Cardiac fibroblast (primary cell): Measurements from ENCODE around the gene KCNMA1.

Experiments used
- DNase-seq, 2 donors: peaks; one replicate each; pipeline versions ENCODE4 v3.0.0 to v3.0.0-alpha.2; 2010; ENCODE audit warnings: low read depth in 2 of 2
- H3K4me3 ChIP-seq, 2 donors: replicated peaks in 1 of 2; 1 replicate in 1 of 2; 2 replicates in 1 of 2; pipeline ENCODE4 v1.5.1; 2011; ENCODE audit warnings: low read depth in 2 of 2, low read length in 2 of 2, mild to moderate bottlenecking in 2 of 2, moderate library complexity in 1 of 2
- CTCF ChIP-seq: IDR thresholded peaks from one replicate; pipeline ENCODE4 v1.5.1; 2011; ENCODE audit warnings: low read depth, mild to moderate bottlenecking, low read length, inconsistent platforms

Gene KCNMA1

DNA sequence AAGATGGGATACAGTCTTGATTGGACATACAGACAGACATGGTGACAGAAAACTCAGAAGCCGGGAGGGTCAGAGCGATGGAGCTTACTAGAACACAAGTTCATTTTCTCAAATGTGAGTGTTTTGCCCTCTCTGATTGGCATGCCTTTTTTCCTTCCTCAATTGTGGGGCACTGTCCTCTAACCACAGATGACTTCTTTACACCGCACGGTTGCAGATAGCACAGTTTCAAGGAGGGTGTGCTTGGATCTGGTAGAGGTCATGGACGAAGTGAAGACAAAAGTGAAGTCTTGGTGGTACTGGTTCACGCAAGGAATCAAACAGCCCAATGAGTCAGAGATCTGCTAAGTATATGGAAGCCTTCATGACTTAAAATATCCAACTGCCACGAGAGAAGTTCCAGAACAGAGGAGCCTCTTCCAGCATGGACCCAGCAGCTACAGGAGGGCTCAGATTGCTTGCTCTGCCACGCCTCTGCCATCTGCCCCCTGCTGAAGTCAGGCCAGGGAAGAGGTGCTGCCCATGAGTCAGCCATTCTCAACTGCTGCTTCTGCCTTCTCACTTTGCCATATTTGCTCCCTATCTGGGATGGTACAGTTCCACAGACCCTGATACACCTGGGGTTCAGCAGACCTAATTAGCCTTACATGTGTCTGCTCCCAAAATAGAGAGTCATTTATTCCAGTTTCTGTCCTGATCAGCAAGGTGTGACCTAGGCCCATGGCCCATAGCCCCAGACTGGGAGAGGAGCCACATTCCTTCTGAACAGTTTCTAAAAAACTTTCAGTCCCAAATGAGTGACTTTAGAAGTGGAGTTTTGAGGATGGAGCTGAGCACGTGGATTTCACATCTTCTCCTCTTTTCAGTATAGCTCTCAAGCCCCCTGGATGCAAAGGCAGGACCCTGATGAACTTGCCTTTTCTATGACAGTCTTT is 413.8 kb downstream of the KCNMA1 start:
- DNase-seq, result no peak
- TF ChIP-seq CTCF, result no peak
- H3K4me3 ChIP-seq, result no peak overlapping the region

GRCh38 chr10:77220150-77220549 is 417.5 kb downstream of the KCNMA1 start:
- no peak for DNase-seq
- no peak overlapping the region for H3K4me3 ChIP-seq
- no peak for TF ChIP-seq CTCF

DNA sequence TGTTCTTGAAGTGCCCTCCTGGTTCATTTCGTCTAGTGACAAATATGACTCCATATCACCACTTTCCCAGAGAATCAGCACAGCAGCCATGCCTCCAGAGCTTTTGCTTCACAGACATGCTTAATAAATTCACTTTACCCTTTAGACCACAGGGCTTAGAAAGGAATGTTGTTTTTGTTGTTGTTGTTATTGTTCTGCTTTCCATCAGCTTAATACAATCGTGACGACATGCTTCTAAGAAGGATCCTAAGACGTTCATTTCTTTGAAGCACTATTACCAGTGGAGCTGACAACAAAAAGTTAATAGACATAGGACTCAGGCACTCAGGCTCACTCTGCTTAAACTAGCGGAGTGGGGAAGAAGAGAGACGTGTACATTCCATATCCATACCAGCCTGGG is 418.6 kb downstream of the KCNMA1 start:
- no peak for TF ChIP-seq CTCF

GRCh38 chr10:77214799-77215198 is 422.8 kb downstream of the KCNMA1 start:
- TF ChIP-seq CTCF, result no peak

More for the DNA sequence above, 418.6 kb downstream of the KCNMA1 start:
- no peak overlapping the region for H3K4me3 ChIP-seq
- no peak for DNase-seq

DNA sequence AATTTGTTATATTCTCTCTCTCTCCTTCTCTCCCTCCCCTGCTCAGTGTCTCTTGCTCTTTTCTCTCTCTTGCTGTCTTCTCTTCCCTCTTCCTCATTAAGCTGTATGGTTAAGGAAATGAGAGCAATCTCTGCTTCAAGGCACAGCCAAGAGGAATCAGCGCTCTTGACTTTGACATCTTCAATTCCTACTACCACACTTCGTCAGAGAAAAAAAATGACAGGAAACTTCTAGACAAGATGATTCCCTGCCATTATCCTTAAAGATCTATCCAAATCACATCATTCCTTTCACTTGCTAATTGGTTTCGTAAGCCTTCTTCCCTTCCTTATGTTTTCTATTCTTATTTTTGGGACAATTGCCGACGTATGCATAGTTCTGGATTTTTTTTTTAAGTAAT is 425.0 kb downstream of the KCNMA1 start:
- no peak for TF ChIP-seq CTCF
- no peak for DNase-seq
- no peak overlapping the region for H3K4me3 ChIP-seq

More at GRCh38 chr10:77214799-77215198, 422.8 kb downstream of the KCNMA1 start:
- DNase-seq, result no peak
- no peak overlapping the region for H3K4me3 ChIP-seq

GRCh38 chr10:77210645-77211044 is 427.0 kb downstream of the KCNMA1 start:
- TF ChIP-seq CTCF, result no peak
- no peak overlapping the region for H3K4me3 ChIP-seq
- no peak for DNase-seq
